ENCODE data around the gene WDR73. TPM values are rescaled to one million over a fixed set of nuclear protein-coding genes. Genes with fewer than 3 reads are reported as not detected.

Gene WDR73
- total and polyA plus RNA-seq, 2 donors (not counting 1 experiment from before 2014, with no cell fraction given), result 16.8 to 38.3 TPM

DNA sequence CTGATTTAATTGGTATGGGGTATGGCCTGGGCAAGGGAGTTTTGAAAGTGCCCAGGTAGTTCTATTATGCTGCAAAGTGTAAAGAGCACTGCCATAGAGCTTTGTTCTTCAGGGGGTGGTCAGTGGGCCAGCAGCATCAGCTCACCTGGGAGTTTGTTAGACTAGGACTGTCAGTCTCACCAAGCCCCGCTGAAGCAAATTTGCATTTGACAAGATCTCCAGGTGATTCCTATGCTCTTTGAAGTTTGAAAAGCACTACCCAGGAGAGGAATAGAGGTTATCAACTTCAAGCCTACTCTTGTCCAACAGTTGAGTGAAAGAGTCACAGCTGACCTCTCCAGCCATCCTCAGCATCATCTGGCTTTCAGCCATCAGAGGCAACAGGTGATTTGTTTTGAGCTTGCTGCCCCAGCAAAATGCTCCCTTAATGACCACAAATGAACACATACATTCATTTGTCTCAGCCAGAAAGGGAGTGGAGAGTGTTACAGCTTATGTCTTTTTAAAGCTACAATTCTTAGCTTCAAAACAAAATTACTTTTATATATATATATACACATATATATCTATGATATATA lies 45.3 kb downstream of the WDR73 start:
- Histone ChIP-seq H3K4me1 (ENCODE audit: control insufficient read depth, extremely low read depth, insufficient read depth, low read length) (no peaks in the 10 kb centered on the region), H4K20me1 (ENCODE audit: control insufficient read depth, extremely low read depth, insufficient read depth, low read length) (no peaks in the 10 kb centered on the region), H3K9me3 (ENCODE audit: control insufficient read depth, insufficient read depth, low read depth, low read length) (no peaks in the 10 kb centered on the region), H2AFZ (ENCODE audit: low read length) (no peak overlapping the region), H3K27ac (ENCODE audit: insufficient read depth, low read length) (no peak overlapping the region), H3K36me3 (ENCODE audit: control insufficient read depth, insufficient read depth, low read length) (no peaks in the 10 kb centered on the region), H3K79me2 (ENCODE audit: control insufficient read depth, insufficient read depth, low read length) (no peaks in the 10 kb centered on the region), H3K4me3 (replicated peaks in 1 of 4; ENCODE audit: control extremely low read depth in 1 of 4, insufficient read depth in 1 of 4, low read depth in 3 of 4, low read length in 4 of 4) (no peak overlapping the region), H3K27me3 (ENCODE audit: control insufficient read depth, insufficient read depth, low read length) (no peaks in the 10 kb centered on the region), H3K9ac (ENCODE audit: insufficient read depth, low read length) (no peak overlapping the region), H3K4me2 (ENCODE audit: extremely low read depth, insufficient read depth, low read length) (no peak overlapping the region)
- no peak for TF ChIP-seq EZH2 (IDR thresholded peaks at IDR 0.05; ENCODE audit: low read length, missing control alignments)
- TF ChIP-seq, protein P1, sequence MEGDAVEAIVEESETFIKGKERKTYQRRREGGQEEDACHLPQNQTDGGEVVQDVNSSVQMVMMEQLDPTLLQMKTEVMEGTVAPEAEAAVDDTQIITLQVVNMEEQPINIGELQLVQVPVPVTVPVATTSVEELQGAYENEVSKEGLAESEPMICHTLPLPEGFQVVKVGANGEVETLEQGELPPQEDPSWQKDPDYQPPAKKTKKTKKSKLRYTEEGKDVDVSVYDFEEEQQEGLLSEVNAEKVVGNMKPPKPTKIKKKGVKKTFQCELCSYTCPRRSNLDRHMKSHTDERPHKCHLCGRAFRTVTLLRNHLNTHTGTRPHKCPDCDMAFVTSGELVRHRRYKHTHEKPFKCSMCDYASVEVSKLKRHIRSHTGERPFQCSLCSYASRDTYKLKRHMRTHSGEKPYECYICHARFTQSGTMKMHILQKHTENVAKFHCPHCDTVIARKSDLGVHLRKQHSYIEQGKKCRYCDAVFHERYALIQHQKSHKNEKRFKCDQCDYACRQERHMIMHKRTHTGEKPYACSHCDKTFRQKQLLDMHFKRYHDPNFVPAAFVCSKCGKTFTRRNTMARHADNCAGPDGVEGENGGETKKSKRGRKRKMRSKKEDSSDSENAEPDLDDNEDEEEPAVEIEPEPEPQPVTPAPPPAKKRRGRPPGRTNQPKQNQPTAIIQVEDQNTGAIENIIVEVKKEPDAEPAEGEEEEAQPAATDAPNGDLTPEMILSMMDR (conservative IDR thresholded peaks at IDR 0.05 in 1 of 2, IDR thresholded peaks at IDR 0.05 in 1 of 2; ENCODE audit: low read depth in 1 of 2, low read length in 2 of 2), result no peak
- no peak for DNase-seq (ENCODE audit: low read depth in 2 of 2)

DNA sequence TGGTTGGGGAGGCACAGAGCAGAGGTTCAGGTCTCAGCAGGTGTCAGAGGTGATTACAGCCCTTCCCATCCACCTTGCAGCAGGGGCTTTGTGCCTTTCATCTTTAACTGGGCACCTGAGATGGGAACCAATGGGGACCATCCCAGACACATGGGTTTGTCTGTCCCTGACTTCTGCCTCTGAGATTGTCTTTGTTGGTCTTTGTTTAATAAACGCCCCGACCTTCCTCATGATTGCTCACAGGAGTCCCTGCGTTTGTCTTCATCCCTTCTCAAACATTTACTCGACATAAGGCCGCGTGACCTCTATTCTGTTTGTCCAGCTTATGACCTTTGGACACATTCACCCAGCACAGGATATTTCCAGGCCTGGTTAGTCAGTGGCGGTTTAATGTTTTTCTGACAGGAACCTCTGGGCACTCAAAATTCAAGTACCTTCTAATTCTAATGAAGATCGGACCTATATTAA lies 47.4 kb downstream of the WDR73 start:
- Histone ChIP-seq H3K4me2 (ENCODE audit: extremely low read depth, insufficient read depth, low read length) (no peak overlapping the region), H2AFZ (ENCODE audit: low read length) (no peak overlapping the region), H3K4me3 (replicated peaks in 1 of 4; ENCODE audit: control extremely low read depth in 1 of 4, insufficient read depth in 1 of 4, low read depth in 3 of 4, low read length in 4 of 4) (no peak overlapping the region), H3K27ac (ENCODE audit: insufficient read depth, low read length) (no peak overlapping the region), H3K9me3 (ENCODE audit: control insufficient read depth, insufficient read depth, low read depth, low read length) (no peaks in the 10 kb centered on the region), H3K36me3 (ENCODE audit: control insufficient read depth, insufficient read depth, low read length) (no peaks in the 10 kb centered on the region), H3K79me2 (ENCODE audit: control insufficient read depth, insufficient read depth, low read length) (no peaks in the 10 kb centered on the region), H3K27me3 (ENCODE audit: control insufficient read depth, insufficient read depth, low read length) (no peaks in the 10 kb centered on the region), H3K9ac (ENCODE audit: insufficient read depth, low read length) (no peak overlapping the region), H3K4me1 (ENCODE audit: control insufficient read depth, extremely low read depth, insufficient read depth, low read length) (no peaks in the 10 kb centered on the region), H4K20me1 (ENCODE audit: control insufficient read depth, extremely low read depth, insufficient read depth, low read length) (no peaks in the 10 kb centered on the region)
- TF ChIP-seq, protein P1 (conservative IDR thresholded peaks at IDR 0.05 in 1 of 2, IDR thresholded peaks at IDR 0.05 in 1 of 2; ENCODE audit: low read depth in 1 of 2, low read length in 2 of 2), result no peak
- no peak for TF ChIP-seq EZH2 (IDR thresholded peaks at IDR 0.05; ENCODE audit: low read length, missing control alignments)
- DNase-seq (ENCODE audit: low read depth in 2 of 2), result no peak

DNA sequence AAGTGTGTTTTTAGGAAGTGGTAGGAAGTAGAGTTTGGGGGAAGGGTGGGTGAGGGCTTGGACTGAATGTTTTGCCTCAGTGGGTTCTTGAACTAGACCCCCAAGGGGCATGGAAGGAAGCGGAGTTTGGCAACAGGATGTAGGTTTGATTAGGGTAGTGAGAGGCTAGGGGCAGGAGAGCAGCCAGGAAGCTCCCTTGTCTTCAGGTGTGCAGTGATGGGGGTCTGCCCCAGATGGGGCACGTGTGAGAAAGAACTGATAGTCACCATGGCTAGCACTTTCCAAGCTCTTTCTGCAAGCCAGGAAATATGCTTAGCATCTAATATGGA lies 48.6 kb downstream of the WDR73 start:
- Histone ChIP-seq H3K9ac (ENCODE audit: insufficient read depth, low read length) (no peak overlapping the region), H3K27ac (ENCODE audit: insufficient read depth, low read length) (no peak overlapping the region), H3K27me3 (ENCODE audit: control insufficient read depth, insufficient read depth, low read length) (no peaks in the 10 kb centered on the region), H3K4me3 (replicated peaks in 1 of 4; ENCODE audit: control extremely low read depth in 1 of 4, insufficient read depth in 1 of 4, low read depth in 3 of 4, low read length in 4 of 4) (no peak overlapping the region), H3K9me3 (ENCODE audit: control insufficient read depth, insufficient read depth, low read depth, low read length) (no peaks in the 10 kb centered on the region), H3K79me2 (ENCODE audit: control insufficient read depth, insufficient read depth, low read length) (peaks cover 1% of the 10 kb centered on the region), H2AFZ (ENCODE audit: low read length) (no peak overlapping the region), H3K36me3 (ENCODE audit: control insufficient read depth, insufficient read depth, low read length) (no peaks in the 10 kb centered on the region), H3K4me1 (ENCODE audit: control insufficient read depth, extremely low read depth, insufficient read depth, low read length) (no peaks in the 10 kb centered on the region), H4K20me1 (ENCODE audit: control insufficient read depth, extremely low read depth, insufficient read depth, low read length) (no peaks in the 10 kb centered on the region), H3K4me2 (ENCODE audit: extremely low read depth, insufficient read depth, low read length) (no peak overlapping the region)
- DNase-seq (ENCODE audit: low read depth in 2 of 2), result no peak
- no peak for TF ChIP-seq EZH2 (IDR thresholded peaks at IDR 0.05; ENCODE audit: low read length, missing control alignments)
- TF ChIP-seq, protein P1 (conservative IDR thresholded peaks at IDR 0.05 in 1 of 2, IDR thresholded peaks at IDR 0.05 in 1 of 2; ENCODE audit: low read depth in 1 of 2, low read length in 2 of 2), result no peak
